T-helper 2 cell treated with Interferon-gamma antibody and Interleukin-4, amounts not matched to agents 100 ng/mL and 5 ng/mL, for 36 hours (primary cell): ENCODE results near the gene OR5AR1. TPM values are rescaled to one million over a fixed set of nuclear protein-coding genes. Genes with fewer than 3 reads are reported as not detected.

Experiments used
- total RNA-seq: library from RNA; stranded (reverse); gene quantifications from 2 replicates; pipeline ENCODE4 v1.2.3, GENCODE V29; 2022

The OR5AR1 gene
- total RNA-seq, 1 donor from 2014 or later: not detected

Other genes starting within 250 kb of the OR5AR1 start
- gene OR5M3, start 190.3 kb upstream of the OR5AR1 start, total RNA-seq: not detected in 2 replicates
- gene OR5M8, start 172.3 kb upstream of the OR5AR1 start, total RNA-seq: not detected in 2 replicates
- not detected in 2 replicates for gene OR5M11, start 120.4 kb upstream of the OR5AR1 start, total RNA-seq
- not detected in 2 replicates for gene OR5M10, start 86.0 kb upstream of the OR5AR1 start, total RNA-seq
- gene OR5M1, start 48.8 kb upstream of the OR5AR1 start, total RNA-seq: not detected in 2 replicates
- not detected in 2 replicates for gene OR5AP2, start 21.2 kb upstream of the OR5AR1 start, total RNA-seq
- not detected in 2 replicates for gene OR9G1, start 35.4 kb downstream of the OR5AR1 start, total RNA-seq
- not detected in 2 replicates for gene OR9G4, start 85.0 kb downstream of the OR5AR1 start, total RNA-seq